ENCODE measurements around the gene SLC28A3. TPM values are rescaled to one million over a fixed set of nuclear protein-coding genes. Genes with fewer than 3 reads are reported as not detected.

Gene SLC28A3
- total and polyA plus RNA-seq, 5 donors from 2014 or later: not detected

DNA sequence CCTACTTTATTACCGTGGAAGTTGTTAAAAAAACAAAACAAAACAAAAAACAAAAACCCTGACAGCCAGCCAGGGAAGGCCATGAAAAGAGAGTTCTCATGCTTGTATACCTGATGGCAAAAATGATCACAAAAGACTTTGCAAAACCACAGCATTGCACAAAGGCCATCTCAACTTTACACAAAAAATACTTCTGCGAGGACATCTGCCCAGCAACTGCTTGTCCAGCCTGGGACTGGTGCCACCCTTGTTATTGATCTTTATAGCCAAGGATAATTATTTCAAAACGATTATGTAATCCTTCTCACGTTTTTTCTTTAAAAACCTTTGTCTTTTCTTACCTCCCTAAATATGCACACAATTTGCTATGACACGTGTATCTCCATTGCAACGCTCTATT, 42.2 kb upstream of the SLC28A3 start:
- H3K4me3 Mint-ChIP-seq: no peak overlapping the region
- ATAC-seq (ENCODE audit: low read depth in 2 of 2) (no peak), DNase-seq (no peak)
- no peak overlapping the region for H3K27ac ChIP-seq (ENCODE audit: insufficient read depth, low read length, poor library complexity, severe bottlenecking)
- H3K27me3 ChIP-seq (ENCODE audit: control insufficient read depth, insufficient read depth, low read length): no peaks in the 10 kb centered on the region
- H3K27me3 Mint-ChIP-seq: peaks cover 4% of the 10 kb centered on the region
- no peaks in the 10 kb centered on the region for H3K36me3 ChIP-seq (ENCODE audit: control insufficient read depth, insufficient read depth, low read length)
- H3K4me1 Mint-ChIP-seq: no peaks in the 10 kb centered on the region
- H3K4me1 ChIP-seq (ENCODE audit: control insufficient read depth, insufficient read depth, low read length, poor library complexity, severe bottlenecking): no peaks in the 10 kb centered on the region
- no peaks in the 10 kb centered on the region for H3K36me3 Mint-ChIP-seq
- no peak overlapping the region for H3K4me3 ChIP-seq (ENCODE audit: low read depth, low read length)
- no peaks in the 10 kb centered on the region for H3K9me3 ChIP-seq (ENCODE audit: control insufficient read depth in 2 of 2, low read length in 2 of 2)
- H3K9me3 Mint-ChIP-seq: no peaks in the 10 kb centered on the region
- no peak overlapping the region for H3K27ac Mint-ChIP-seq

DNA sequence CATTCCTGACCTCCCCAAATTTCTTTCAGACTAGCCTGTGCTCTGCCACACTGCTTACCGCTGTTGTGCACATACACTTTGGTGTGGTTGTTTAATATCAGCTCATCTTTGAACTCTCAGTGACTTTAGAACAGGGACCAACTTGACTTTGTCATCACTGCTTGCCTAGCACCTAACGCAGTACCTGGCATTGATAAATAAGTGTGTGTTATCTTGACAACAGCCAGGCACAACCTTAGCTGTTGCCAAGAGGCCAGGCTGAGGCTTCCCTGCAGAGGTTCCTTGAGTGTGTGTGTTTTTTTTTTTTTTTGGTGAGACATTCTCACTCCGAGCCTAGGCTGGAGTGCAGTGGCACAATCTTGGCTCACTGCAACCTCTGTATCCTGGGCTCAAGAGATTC, 41.0 kb upstream of the SLC28A3 start:
- Histone ChIP-seq H3K36me3 (ENCODE audit: control insufficient read depth, insufficient read depth, low read length) (no peaks in the 10 kb centered on the region), H3K4me3 (ENCODE audit: low read depth, low read length) (no peak overlapping the region), H3K9me3 (ENCODE audit: control insufficient read depth in 2 of 2, low read length in 2 of 2) (no peaks in the 10 kb centered on the region), H3K27me3 (ENCODE audit: control insufficient read depth, insufficient read depth, low read length) (no peaks in the 10 kb centered on the region), H3K27ac (ENCODE audit: insufficient read depth, low read length, poor library complexity, severe bottlenecking) (no peak overlapping the region), H3K4me1 (ENCODE audit: control insufficient read depth, insufficient read depth, low read length, poor library complexity, severe bottlenecking) (no peaks in the 10 kb centered on the region)
- DNase-seq (no peak), ATAC-seq (ENCODE audit: low read depth in 2 of 2) (no peak)
- no peaks in the 10 kb centered on the region for H3K4me1 Mint-ChIP-seq
- H3K36me3 Mint-ChIP-seq: no peaks in the 10 kb centered on the region
- no peak overlapping the region for H3K4me3 Mint-ChIP-seq
- no peak overlapping the region for H3K27ac Mint-ChIP-seq
- H3K27me3 Mint-ChIP-seq: peaks cover 4% of the 10 kb centered on the region
- H3K9me3 Mint-ChIP-seq: no peaks in the 10 kb centered on the region

DNA sequence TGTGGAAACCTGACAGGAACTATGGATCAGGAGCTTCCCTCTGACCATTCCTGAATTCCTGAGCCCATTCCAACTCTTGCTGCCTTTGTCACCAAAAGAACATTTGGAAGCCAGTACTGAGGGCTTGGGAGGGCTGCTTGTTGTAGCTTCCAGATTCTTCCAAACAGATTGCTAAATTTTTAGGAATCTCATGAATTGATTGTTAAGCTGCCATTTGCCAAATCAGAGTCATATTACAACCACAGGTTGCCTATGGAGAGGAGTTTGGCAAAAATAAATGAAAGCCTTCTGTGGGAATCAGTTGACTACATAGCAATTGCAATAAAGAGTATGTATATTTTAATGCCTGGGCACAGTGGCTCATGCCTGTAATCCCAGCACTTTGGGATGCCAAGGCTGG, 39.2 kb upstream of the SLC28A3 start:
- H3K36me3 Mint-ChIP-seq: no peaks in the 10 kb centered on the region
- H3K27ac Mint-ChIP-seq: no peak overlapping the region
- H3K4me1 ChIP-seq (ENCODE audit: control insufficient read depth, insufficient read depth, low read length, poor library complexity, severe bottlenecking): no peaks in the 10 kb centered on the region
- peaks cover 9% of the 10 kb centered on the region for H3K27me3 Mint-ChIP-seq
- no peak overlapping the region for H3K27ac ChIP-seq (ENCODE audit: insufficient read depth, low read length, poor library complexity, severe bottlenecking)
- no peaks in the 10 kb centered on the region for H3K4me1 Mint-ChIP-seq
- no peaks in the 10 kb centered on the region for H3K27me3 ChIP-seq (ENCODE audit: control insufficient read depth, insufficient read depth, low read length)
- no peak overlapping the region for H3K4me3 Mint-ChIP-seq
- no peaks in the 10 kb centered on the region for H3K9me3 ChIP-seq (ENCODE audit: control insufficient read depth in 2 of 2, low read length in 2 of 2)
- ATAC-seq (ENCODE audit: low read depth in 2 of 2): no peak
- H3K4me3 ChIP-seq (ENCODE audit: low read depth, low read length): no peak overlapping the region
- no peak for DNase-seq
- no peaks in the 10 kb centered on the region for H3K36me3 ChIP-seq (ENCODE audit: control insufficient read depth, insufficient read depth, low read length)
- H3K9me3 Mint-ChIP-seq: no peaks in the 10 kb centered on the region

DNA sequence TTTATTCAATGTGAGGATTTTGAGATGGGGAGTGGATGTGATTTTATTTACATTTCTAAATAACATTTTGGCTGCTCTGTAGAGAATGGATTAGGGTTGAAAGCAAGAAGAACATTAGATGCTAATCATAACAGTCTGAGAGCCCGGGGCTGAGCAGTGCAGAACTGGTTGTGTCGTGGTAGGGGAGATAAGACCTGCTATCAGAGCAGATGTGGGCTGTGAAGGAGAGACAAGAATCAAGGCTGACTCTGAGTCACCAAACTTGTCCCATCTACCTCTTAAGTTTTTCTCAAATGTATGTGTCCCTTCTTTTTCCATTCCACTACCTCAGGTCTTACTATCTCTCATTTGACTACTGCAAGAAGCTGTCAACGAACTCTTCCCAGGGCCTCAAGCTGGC, 35.4 kb upstream of the SLC28A3 start:
- Mint-ChIP-seq H3K36me3 (no peaks in the 10 kb centered on the region), H3K27ac (no peak overlapping the region), H3K4me3 (no peak overlapping the region), H3K27me3 (peaks cover 13% of the 10 kb centered on the region), H3K9me3 (no peaks in the 10 kb centered on the region), H3K4me1 (no peaks in the 10 kb centered on the region)
- Histone ChIP-seq H3K27me3 (ENCODE audit: control insufficient read depth, insufficient read depth, low read length) (no peaks in the 10 kb centered on the region), H3K4me3 (ENCODE audit: low read depth, low read length) (no peak overlapping the region), H3K9me3 (ENCODE audit: control insufficient read depth in 2 of 2, low read length in 2 of 2) (no peaks in the 10 kb centered on the region), H3K27ac (ENCODE audit: insufficient read depth, low read length, poor library complexity, severe bottlenecking) (no peak overlapping the region), H3K4me1 (ENCODE audit: control insufficient read depth, insufficient read depth, low read length, poor library complexity, severe bottlenecking) (no peaks in the 10 kb centered on the region), H3K36me3 (ENCODE audit: control insufficient read depth, insufficient read depth, low read length) (no peaks in the 10 kb centered on the region)
- DNase-seq: no peak
- no peak for ATAC-seq (ENCODE audit: low read depth in 2 of 2)

DNA sequence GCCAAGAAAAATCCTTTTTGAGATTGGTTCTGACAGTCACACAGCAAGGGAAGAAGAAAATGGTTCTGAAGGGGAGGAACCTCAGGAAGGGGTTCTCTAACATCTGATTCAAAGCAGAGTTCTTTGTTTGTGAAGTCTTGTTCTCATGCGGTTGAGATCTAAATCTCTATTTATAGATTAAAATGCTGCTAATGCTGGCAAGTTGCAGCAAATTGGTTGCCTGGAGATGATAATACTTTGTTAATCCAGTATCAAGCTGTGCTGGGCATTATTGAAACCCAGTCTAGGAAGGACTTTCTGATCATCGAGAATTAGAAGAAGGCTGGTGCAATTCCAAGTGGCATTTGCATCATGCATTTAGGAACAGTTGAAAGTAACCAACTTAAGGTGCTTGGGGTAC, 34.0 kb upstream of the SLC28A3 start:
- Histone ChIP-seq H3K4me1 (ENCODE audit: control insufficient read depth, insufficient read depth, low read length, poor library complexity, severe bottlenecking) (no peaks in the 10 kb centered on the region), H3K4me3 (ENCODE audit: low read depth, low read length) (no peak overlapping the region), H3K27ac (ENCODE audit: insufficient read depth, low read length, poor library complexity, severe bottlenecking) (no peak overlapping the region), H3K27me3 (ENCODE audit: control insufficient read depth, insufficient read depth, low read length) (no peaks in the 10 kb centered on the region), H3K9me3 (ENCODE audit: control insufficient read depth in 2 of 2, low read length in 2 of 2) (no peaks in the 10 kb centered on the region), H3K36me3 (ENCODE audit: control insufficient read depth, insufficient read depth, low read length) (no peaks in the 10 kb centered on the region)
- no peak overlapping the region for H3K27ac Mint-ChIP-seq
- H3K36me3 Mint-ChIP-seq: no peaks in the 10 kb centered on the region
- ATAC-seq (ENCODE audit: low read depth in 2 of 2): no peak
- no peak overlapping the region for H3K4me3 Mint-ChIP-seq
- H3K27me3 Mint-ChIP-seq: peaks cover 18% of the 10 kb centered on the region
- no peaks in the 10 kb centered on the region for H3K4me1 Mint-ChIP-seq
- no peak for DNase-seq
- peaks cover 0 to 2% (median 0%) of the 10 kb centered on the region in 7 donors for H3K9me3 Mint-ChIP-seq

DNA sequence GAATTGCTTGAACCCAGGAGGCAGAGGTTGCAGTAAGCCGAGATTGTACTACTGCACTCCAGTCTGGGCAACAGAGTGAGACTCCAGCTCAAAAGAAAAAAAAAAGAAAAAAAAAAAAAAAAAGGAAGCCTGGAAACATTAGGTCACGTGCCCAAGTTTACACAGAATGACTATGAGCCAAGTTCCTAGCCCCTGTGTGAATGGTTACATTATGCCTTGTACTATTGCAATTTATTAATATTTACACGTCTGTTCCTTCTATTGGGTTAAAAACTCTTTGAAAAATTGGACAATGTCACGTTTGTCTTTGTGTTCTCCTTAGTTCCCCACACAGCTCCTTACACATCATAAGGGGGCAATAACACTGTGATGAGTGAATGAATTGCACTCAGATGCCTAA, 33.5 kb upstream of the SLC28A3 start:
- no peaks in the 10 kb centered on the region for H3K36me3 ChIP-seq (ENCODE audit: control insufficient read depth, insufficient read depth, low read length)
- no peak for ATAC-seq (ENCODE audit: low read depth in 2 of 2)
- no peaks in the 10 kb centered on the region for H3K4me1 ChIP-seq (ENCODE audit: control insufficient read depth, insufficient read depth, low read length, poor library complexity, severe bottlenecking)
- Mint-ChIP-seq H3K4me1 (no peaks in the 10 kb centered on the region), H3K27me3 (peaks cover 15% of the 10 kb centered on the region), H3K36me3 (no peaks in the 10 kb centered on the region), H3K9me3 (peaks cover 0 to 2% (median 0%) of the 10 kb centered on the region in 7 donors), H3K27ac (no peak overlapping the region), H3K4me3 (no peak overlapping the region)
- no peaks in the 10 kb centered on the region for H3K27me3 ChIP-seq (ENCODE audit: control insufficient read depth, insufficient read depth, low read length)
- no peaks in the 10 kb centered on the region for H3K9me3 ChIP-seq (ENCODE audit: control insufficient read depth in 2 of 2, low read length in 2 of 2)
- H3K4me3 ChIP-seq (ENCODE audit: low read depth, low read length): no peak overlapping the region
- DNase-seq: no peak
- H3K27ac ChIP-seq (ENCODE audit: insufficient read depth, low read length, poor library complexity, severe bottlenecking): no peak overlapping the region

DNA sequence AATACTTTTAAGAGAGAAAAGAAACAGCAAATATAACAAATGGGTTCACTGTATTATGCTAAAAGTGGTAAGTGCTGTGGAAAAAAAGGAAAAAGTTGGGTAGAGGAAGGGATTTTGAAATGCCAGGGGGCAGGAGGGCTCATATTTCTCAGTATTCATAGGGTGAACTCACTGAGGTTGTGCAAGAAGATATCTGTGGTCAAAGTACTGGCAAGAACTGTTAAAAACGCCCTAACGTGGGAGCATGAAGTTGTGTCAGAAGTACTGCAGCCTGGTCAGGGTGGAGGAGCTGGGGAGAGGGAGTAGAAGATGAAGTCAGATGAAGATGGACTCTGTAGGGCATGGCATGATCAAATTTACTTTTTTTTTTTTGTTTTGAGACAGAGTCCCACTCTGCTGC, 31.2 kb upstream of the SLC28A3 start:
- H3K4me1 ChIP-seq (ENCODE audit: control insufficient read depth, insufficient read depth, low read length, poor library complexity, severe bottlenecking): no peaks in the 10 kb centered on the region
- no peaks in the 10 kb centered on the region for H3K36me3 Mint-ChIP-seq
- peaks cover 0 to 2% (median 0%) of the 10 kb centered on the region in 7 donors for H3K9me3 Mint-ChIP-seq
- DNase-seq (no peak), ATAC-seq (ENCODE audit: low read depth in 2 of 2) (no peak)
- H3K9me3 ChIP-seq (ENCODE audit: control insufficient read depth in 2 of 2, low read length in 2 of 2): no peaks in the 10 kb centered on the region
- no peak overlapping the region for H3K4me3 Mint-ChIP-seq
- peaks cover 15% of the 10 kb centered on the region for H3K27me3 Mint-ChIP-seq
- H3K27me3 ChIP-seq (ENCODE audit: control insufficient read depth, insufficient read depth, low read length): no peaks in the 10 kb centered on the region
- H3K36me3 ChIP-seq (ENCODE audit: control insufficient read depth, insufficient read depth, low read length): no peaks in the 10 kb centered on the region
- H3K4me1 Mint-ChIP-seq: no peaks in the 10 kb centered on the region
- H3K27ac ChIP-seq (ENCODE audit: insufficient read depth, low read length, poor library complexity, severe bottlenecking): no peak overlapping the region
- no peak overlapping the region for H3K27ac Mint-ChIP-seq
- H3K4me3 ChIP-seq (ENCODE audit: low read depth, low read length): no peak overlapping the region

DNA sequence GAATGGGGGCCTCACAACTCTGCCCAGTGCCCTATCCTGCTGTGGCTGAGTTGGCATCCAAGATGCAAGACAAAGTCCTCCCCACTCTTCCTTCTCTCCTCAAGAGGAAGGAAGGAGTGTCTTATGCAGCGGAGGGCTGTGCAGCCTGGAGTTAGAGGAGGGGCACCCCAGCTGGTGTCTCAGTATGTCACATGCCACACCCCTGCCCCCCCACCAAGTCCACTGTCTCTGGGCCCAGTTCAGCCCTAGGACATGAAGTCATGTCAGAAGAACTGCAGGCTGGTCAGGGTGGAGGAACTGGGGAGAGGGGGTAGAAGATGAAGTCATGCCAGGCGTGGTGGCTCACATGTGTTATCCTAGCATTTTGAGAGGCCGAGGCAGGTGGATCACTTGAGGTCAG, 28.0 kb upstream of the SLC28A3 start:
- no peak overlapping the region for H3K27ac Mint-ChIP-seq
- no peak overlapping the region for H3K4me3 Mint-ChIP-seq
- no peaks in the 10 kb centered on the region for H3K4me1 ChIP-seq (ENCODE audit: control insufficient read depth, insufficient read depth, low read length, poor library complexity, severe bottlenecking)
- DNase-seq (no peak), ATAC-seq (ENCODE audit: low read depth in 2 of 2) (no peak)
- no peaks in the 10 kb centered on the region for H3K27me3 ChIP-seq (ENCODE audit: control insufficient read depth, insufficient read depth, low read length)
- no peaks in the 10 kb centered on the region for H3K9me3 ChIP-seq (ENCODE audit: control insufficient read depth in 2 of 2, low read length in 2 of 2)
- H3K27ac ChIP-seq (ENCODE audit: insufficient read depth, low read length, poor library complexity, severe bottlenecking): no peak overlapping the region
- no peaks in the 10 kb centered on the region for H3K4me1 Mint-ChIP-seq
- peaks cover 18% of the 10 kb centered on the region for H3K27me3 Mint-ChIP-seq
- H3K36me3 Mint-ChIP-seq: no peaks in the 10 kb centered on the region
- H3K9me3 Mint-ChIP-seq: peaks cover 0 to 9% (median 0%) of the 10 kb centered on the region in 7 donors
- H3K4me3 ChIP-seq (ENCODE audit: low read depth, low read length): no peak overlapping the region
- no peaks in the 10 kb centered on the region for H3K36me3 ChIP-seq (ENCODE audit: control insufficient read depth, insufficient read depth, low read length)

Data from CD4-positive, CD25-positive, alpha-beta regulatory T cell (primary cell).